OCI-LY3 (cell line): ENCODE measurements around the gene HILPDA.

ENCODE experiments used
- CTCF ChIP-seq: fragments of 200-600, 300-600 bp; sonication (generic); IDR thresholded peaks from 2 replicates; pipeline ENCODE4 v1.5.1; 2014; ENCODE audit warnings: antibody characterized with exemption, low read length, low read depth
- EZH2phosphoT487 ChIP-seq: fragments of 200-600 bp; shearing (Covaris generic); IDR thresholded peaks from 2 replicates; pipeline ENCODE4 v1.6.1; 2018; ENCODE audit warnings: antibody characterized with exemption, mixed run types, low read depth

- TF ChIP-seq CTCF (no peak), EZH2phosphoT487 (no peak)
These were observed 46.7 kb upstream of the HILPDA start for GRCh38 chr7:128408709-128409595.
